ENCODE data around the gene DHRS1. TPM values are rescaled to one million over a fixed set of nuclear protein-coding genes. Genes with fewer than 3 reads are reported as not detected.
A peak's percentile ranks its signal among the peaks of the same experiment; 100 is the strongest.

DHRS1 gene
- total RNA-seq, 1 donor from 2014 or later, result 32.5 TPM

DNA sequence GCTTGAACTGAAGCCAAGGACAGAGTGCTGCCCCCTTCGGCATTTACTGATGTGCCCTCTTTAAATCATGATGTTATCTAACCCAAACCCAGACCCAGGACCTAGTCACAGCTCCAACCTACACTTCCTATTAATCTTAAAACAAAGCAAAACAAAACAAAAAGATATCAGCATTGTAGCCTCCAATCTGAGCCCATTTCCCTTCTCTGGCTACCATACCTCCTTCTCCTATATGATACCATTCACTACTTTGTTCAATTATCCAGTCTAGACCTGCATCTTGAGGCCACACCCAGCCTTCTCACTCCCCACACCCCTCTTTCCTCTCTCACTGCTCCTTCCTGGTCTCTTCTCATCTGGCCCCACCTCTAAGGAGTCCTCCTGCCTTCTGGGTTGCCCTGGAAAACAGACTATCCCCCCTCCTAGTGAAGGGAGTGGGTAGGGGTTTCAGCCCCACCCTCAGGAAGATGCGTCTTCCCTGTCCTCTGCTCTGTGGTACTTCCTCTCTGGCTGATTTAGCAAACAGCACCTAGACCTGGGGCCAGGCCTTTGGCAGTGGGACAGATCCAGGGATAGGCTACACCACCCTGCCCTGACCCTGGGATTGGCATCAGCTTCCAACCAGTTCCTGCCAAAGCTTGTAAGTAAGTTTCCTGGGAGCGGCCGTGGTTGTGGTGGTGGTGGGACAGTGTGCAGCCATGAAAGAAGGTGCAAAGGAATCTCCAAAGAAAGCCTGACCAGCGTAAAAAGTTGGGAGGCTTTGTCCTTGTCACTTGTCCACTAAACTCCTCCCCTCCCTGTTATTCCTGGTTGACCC lies 15.0 kb upstream of the DHRS1 start:
- peaks cover 5% of the 10 kb centered on the region for H3K27me3 Mint-ChIP-seq
- TF ChIP-seq, protein P1, sequence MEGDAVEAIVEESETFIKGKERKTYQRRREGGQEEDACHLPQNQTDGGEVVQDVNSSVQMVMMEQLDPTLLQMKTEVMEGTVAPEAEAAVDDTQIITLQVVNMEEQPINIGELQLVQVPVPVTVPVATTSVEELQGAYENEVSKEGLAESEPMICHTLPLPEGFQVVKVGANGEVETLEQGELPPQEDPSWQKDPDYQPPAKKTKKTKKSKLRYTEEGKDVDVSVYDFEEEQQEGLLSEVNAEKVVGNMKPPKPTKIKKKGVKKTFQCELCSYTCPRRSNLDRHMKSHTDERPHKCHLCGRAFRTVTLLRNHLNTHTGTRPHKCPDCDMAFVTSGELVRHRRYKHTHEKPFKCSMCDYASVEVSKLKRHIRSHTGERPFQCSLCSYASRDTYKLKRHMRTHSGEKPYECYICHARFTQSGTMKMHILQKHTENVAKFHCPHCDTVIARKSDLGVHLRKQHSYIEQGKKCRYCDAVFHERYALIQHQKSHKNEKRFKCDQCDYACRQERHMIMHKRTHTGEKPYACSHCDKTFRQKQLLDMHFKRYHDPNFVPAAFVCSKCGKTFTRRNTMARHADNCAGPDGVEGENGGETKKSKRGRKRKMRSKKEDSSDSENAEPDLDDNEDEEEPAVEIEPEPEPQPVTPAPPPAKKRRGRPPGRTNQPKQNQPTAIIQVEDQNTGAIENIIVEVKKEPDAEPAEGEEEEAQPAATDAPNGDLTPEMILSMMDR (IDR thresholded peaks at IDR 0.05), result no peak
- H3K36me3 Mint-ChIP-seq (ENCODE audit: low read depth), result no peaks in the 10 kb centered on the region
- peaks cover 46% of the 10 kb centered on the region for H3K4me1 Mint-ChIP-seq
- DNase-seq (no peak), ATAC-seq (ENCODE audit: low read depth) (no peak)
- H3K9me3 Mint-ChIP-seq, result no peaks in the 10 kb centered on the region
- H3K27ac Mint-ChIP-seq, result no peak overlapping the region
- POLR2A ChIA-PET, result interaction anchor here (0.6 to 1.0 kb wide), 2 partner anchors 18 to 46 kb away, joined by 3 read pairs; no protein-coding TSS in a partner anchor
- intact Hi-C loops (cut with micrococcal nuclease), result no loop called here
- CTCF ChIA-PET, result interaction anchor here (4.7 kb wide), 1 partner anchor 18 kb away, joined by 35 read pairs; no protein-coding TSS in a partner anchor
- no peak overlapping the region for H3K4me3 Mint-ChIP-seq

DNA sequence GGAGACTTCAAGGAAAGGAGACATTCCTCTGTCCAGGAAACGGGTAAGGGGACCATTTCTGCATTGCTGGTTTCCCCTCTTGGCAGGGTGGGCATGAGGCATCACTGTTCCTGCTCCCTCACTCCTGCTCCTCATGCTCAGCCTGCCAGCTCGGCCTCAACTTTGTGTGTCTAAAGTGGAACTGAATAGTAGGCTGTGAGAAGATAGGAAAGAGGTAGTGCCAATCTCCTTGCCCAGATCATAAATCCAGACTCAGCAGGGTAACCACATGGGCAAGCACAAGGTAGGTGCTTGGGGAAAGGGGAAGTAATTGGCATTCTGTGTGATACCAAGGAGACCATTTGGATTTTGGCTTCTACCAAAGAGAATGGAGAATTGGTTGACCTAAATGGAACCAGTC lies 14.3 kb upstream of the DHRS1 start:
- H3K36me3 Mint-ChIP-seq (ENCODE audit: low read depth), result no peaks in the 10 kb centered on the region
- H3K27ac Mint-ChIP-seq, result peak overlapping the region; percentile 4
- no peak overlapping the region for H3K4me3 Mint-ChIP-seq
- H3K9me3 Mint-ChIP-seq, result no peaks in the 10 kb centered on the region
- ATAC-seq (ENCODE audit: low read depth), result no peak
- no peak for DNase-seq
- TF ChIP-seq, protein P1 (IDR thresholded peaks at IDR 0.05), result no peak
- H3K27me3 Mint-ChIP-seq, result no peaks in the 10 kb centered on the region
- peaks cover 48% of the 10 kb centered on the region for H3K4me1 Mint-ChIP-seq
- CTCF ChIA-PET, result interaction anchor here (4.7 kb wide), 1 partner anchor 18 kb away, joined by 35 read pairs; no protein-coding TSS in a partner anchor
- intact Hi-C loops (cut with micrococcal nuclease), result no loop called here
- POLR2A ChIA-PET, result interaction anchor here (0.6 to 1.2 kb wide), 4 partner anchors 19 to 117 kb away, joined by 3 read pairs; partner anchors contain the start of gene TINF2

DNA sequence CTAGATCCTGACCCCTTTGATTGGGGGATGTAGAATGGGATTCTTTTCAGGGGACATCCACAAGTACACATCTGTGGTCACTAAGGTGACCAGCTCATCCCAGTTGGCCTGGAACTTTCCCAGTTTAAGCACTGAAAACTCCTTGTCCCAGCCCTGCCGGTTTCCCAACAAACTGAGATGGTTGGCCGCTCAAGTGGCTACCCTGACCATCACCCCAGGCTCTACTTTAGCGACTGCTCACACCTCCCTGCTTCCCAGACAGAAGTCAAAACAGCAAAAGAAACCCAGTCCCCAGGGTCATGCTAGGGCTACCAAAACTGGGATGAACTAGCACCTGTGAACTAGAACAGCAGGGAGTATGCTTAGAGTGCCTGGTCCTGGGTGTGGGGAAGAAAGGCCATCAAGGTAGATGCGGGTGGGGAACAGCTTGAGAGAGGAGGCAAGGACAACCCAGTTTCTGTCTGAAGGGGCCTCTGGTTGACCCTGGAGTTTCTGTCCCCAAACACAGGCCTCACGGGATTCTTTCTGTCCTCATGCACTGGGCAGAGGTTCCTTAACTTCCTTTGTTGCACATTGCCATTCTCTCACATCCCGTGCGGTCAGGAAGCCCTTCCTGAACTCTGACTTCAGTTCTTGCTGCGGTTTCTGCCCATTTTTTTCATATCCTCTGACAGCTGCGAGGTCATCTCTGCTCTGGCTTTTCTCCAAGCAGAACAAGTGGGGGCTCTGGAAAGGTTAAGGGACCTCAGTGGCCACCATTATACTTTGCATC lies 13.3 kb upstream of the DHRS1 start:
- Mint-ChIP-seq H3K27me3 (no peaks in the 10 kb centered on the region), H3K4me1 (peaks cover 53% of the 10 kb centered on the region), H3K4me3 (no peak overlapping the region), H3K36me3 (ENCODE audit: low read depth) (peaks cover 3% of the 10 kb centered on the region), H3K9me3 (no peaks in the 10 kb centered on the region), H3K27ac (peak overlapping the region; percentile 77)
- CTCF ChIA-PET, result interaction anchor here (1.1 to 4.7 kb wide), 3 partner anchors 19 to 33 kb away, joined by 3 to 35 read pairs (median 4); no protein-coding TSS in a partner anchor
- TF ChIP-seq, protein P1 (IDR thresholded peaks at IDR 0.05), result no peak
- no peak for ATAC-seq (ENCODE audit: low read depth)
- POLR2A ChIA-PET, result interaction anchor here (0.6 to 3.0 kb wide), 6 partner anchors 9 to 118 kb away, joined by 3 to 26 read pairs (median 4); partner anchors contain the start of genes DHRS1, NOP9 and TINF2
- intact Hi-C loops (cut with micrococcal nuclease), result loop anchor here (1.0 kb wide), 1 partner anchor 166 kb away; the partner anchor contains the start of gene RNF31
- DNase-seq, result no peak

- Mint-ChIP-seq H3K27ac (peak overlapping the region; percentile 77), H3K36me3 (ENCODE audit: low read depth) (peaks cover 11% of the 10 kb centered on the region), H3K4me3 (peak overlapping the region; percentile 75), H3K27me3 (no peaks in the 10 kb centered on the region), H3K4me1 (peaks cover 59% of the 10 kb centered on the region), H3K9me3 (no peaks in the 10 kb centered on the region)
- intact Hi-C loops (cut with micrococcal nuclease), result loop anchor here (1.0 to 2.0 kb wide), 4 partner anchors 20 to 197 kb away; partner anchors contain the start of genes DCAF11, NRL and RNF31
- DNase-seq, result no peak
- ChIA-PET POLR2A (interaction anchor here (0.7 to 4.4 kb wide), 8 partner anchors 8 to 218 kb away, joined by 3 to 26 read pairs (median 14); partner anchors contain the start of genes CHMP4A, DHRS1, KHNYN and MDP1), CTCF (interaction anchor here (1.1 to 7.2 kb wide), 5 partner anchors 14 to 70 kb away, joined by 3 to 67 read pairs (median 4); partner anchors contain the start of genes DHRS1, NOP9 and TINF2)
- no peak for ATAC-seq (ENCODE audit: low read depth)
- TF ChIP-seq, protein P1 (IDR thresholded peaks at IDR 0.05), result no peak
Observed at GRCh38 chr14:24311837-24312615, 12.4 kb upstream of the DHRS1 start.

Measured in activated B cell treated with CpG ODN at 0.5 μM for 24 hours (primary cell).